Stimulated activated CD8-positive, alpha-beta memory T cell treated with anti-CD3 and anti-CD28 coated beads, Interleukin-4, amount 100 ng/mL, for 48 hours (primary cell): ENCODE measurements around the gene OPN1MW3.
"Not testable (repeated sequence)": the region's sequence is repeated elsewhere in the genome, so short reads cannot be mapped to it uniquely, and the experiment has no call there.

Experiments
- DNase-seq: peaks from one replicate; pipeline ENCODE4 v3.0.0-alpha.2; 2020

OPN1MW3 gene

GRCh38 chrX:154298312-154298711 lies 40.9 kb downstream of the OPN1MW3 start:
- no peak for DNase-seq

GRCh38 chrX:154300816-154301215 lies 43.4 kb downstream of the OPN1MW3 start:
- DNase-seq, result no peak

- not testable (repeated sequence) for DNase-seq
Observed at GRCh38 chrX:154302998-154303397, 45.6 kb downstream of the OPN1MW3 start.

GRCh38 chrX:154303476-154303875 lies 46.1 kb downstream of the OPN1MW3 start:
- DNase-seq, result no peak

- DNase-seq, result no peak
Observed at GRCh38 chrX:154304846-154305245, 47.5 kb downstream of the OPN1MW3 start.

- DNase-seq, result no peak
Observed at GRCh38 chrX:154305541-154306205, 48.3 kb downstream of the OPN1MW3 start.

GRCh38 chrX:154307202-154307601 lies 49.8 kb downstream of the OPN1MW3 start:
- no peak for DNase-seq

GRCh38 chrX:154308108-154308946 lies 50.9 kb downstream of the OPN1MW3 start:
- peak; percentile 89 for DNase-seq

- DNase-seq, result no peak
Observed at GRCh38 chrX:154309041-154309775, 51.8 kb downstream of the OPN1MW3 start.

GRCh38 chrX:154310616-154311536 lies 53.5 kb downstream of the OPN1MW3 start:
- DNase-seq, result no peak

- no peak for DNase-seq
Observed at GRCh38 chrX:154312116-154312515, 54.7 kb downstream of the OPN1MW3 start.

- DNase-seq, result peak; percentile 45
Observed at GRCh38 chrX:154313147-154313546, 55.8 kb downstream of the OPN1MW3 start.

GRCh38 chrX:154315416-154315815 lies 58.0 kb downstream of the OPN1MW3 start:
- DNase-seq, result no peak

GRCh38 chrX:154317391-154317995 lies 60.1 kb downstream of the OPN1MW3 start:
- DNase-seq, result no peak

- no peak for DNase-seq
Observed at GRCh38 chrX:154320406-154320805, 63.0 kb downstream of the OPN1MW3 start.
